Loucy (cell line): ENCODE data around the gene NKG7.

ENCODE experiments used
- H2AFZ ChIP-seq: fragments of 200-600 bp; sonication (generic); 2 replicates; pipeline ENCODE4 v1.6.0; 2016; ENCODE audit warnings: antibody characterized with exemption, mild to moderate bottlenecking, low read length, moderate library complexity
- H3F3A ChIP-seq: fragments of 200-600 bp; 2 replicates; pipeline ENCODE4 v1.6.0; 2016; ENCODE audit warnings: antibody characterized with exemption, low read depth, mild to moderate bottlenecking
- H3K27me3 ChIP-seq: fragments of 200-600 bp; sonication (generic); 2 replicates; pipeline ENCODE4 v1.6.1; 2014; ENCODE audit warnings: low read length, mild to moderate bottlenecking; ENCODE audit not compliant: insufficient read depth, poor library complexity, severe bottlenecking
- H3K36me3 ChIP-seq: fragments of 200-600 bp; sonication (generic); 2 replicates; pipeline ENCODE4 v1.6.1; 2016; ENCODE audit warnings: low read length; ENCODE audit not compliant: insufficient read depth
- H3K4me1 ChIP-seq: fragments of 200-600 bp; sonication (generic); 2 replicates; pipeline ENCODE4 v1.5.1; 2014; ENCODE audit warnings: low read length, mild to moderate bottlenecking; ENCODE audit not compliant: insufficient read depth, poor library complexity, severe bottlenecking
- H3K4me2 ChIP-seq: fragments of 200-600 bp; sonication (generic); 2 replicates; pipeline ENCODE4 v1.6.0; 2014; ENCODE audit warnings: antibody characterized with exemption, low read length, low read depth, mild to moderate bottlenecking; ENCODE audit not compliant: poor library complexity, severe bottlenecking
- H3K4me3 ChIP-seq: fragments of 200-600 bp; sonication (generic); 2 replicates; pipeline ENCODE4 v1.5.1; 2014; ENCODE audit warnings: low read length, mild to moderate bottlenecking, mixed read lengths; ENCODE audit not compliant: poor library complexity, severe bottlenecking
- H3K79me2 ChIP-seq: fragments of 200-600 bp; sonication (generic); 2 replicates; pipeline ENCODE4 v1.6.1; 2014; ENCODE audit warnings: low read length; ENCODE audit not compliant: insufficient read depth
- H3K9ac ChIP-seq: fragments of 200-600 bp; sonication (generic); 2 replicates; pipeline ENCODE4 v1.6.0; 2014; ENCODE audit warnings: mild to moderate bottlenecking, low read depth, low read length, moderate library complexity; ENCODE audit not compliant: poor library complexity, severe bottlenecking
- H3K9me2 ChIP-seq: fragments of 200-600 bp; sonication (generic); replicated peaks from 2 replicates; pipeline ENCODE4 v1.6.1; 2016; ENCODE audit warnings: low read depth, low read length, mixed read lengths
- H3K9me3 ChIP-seq: fragments of 200-600 bp; sonication (generic); 2 replicates; pipeline ENCODE4 v1.6.1; 2014; ENCODE audit warnings: mild to moderate bottlenecking, antibody characterized with exemption, low read length, low read depth; ENCODE audit not compliant: insufficient read depth
- H4K20me1 ChIP-seq: fragments of 200-600 bp; sonication (generic); 2 replicates; pipeline ENCODE4 v1.6.0; 2014; ENCODE audit warnings: antibody characterized with exemption, low read length, mild to moderate bottlenecking; ENCODE audit not compliant: insufficient read depth, poor library complexity, severe bottlenecking
- EZH2phosphoT487 ChIP-seq: fragments of 200-600 bp; IDR thresholded peaks from 2 replicates; pipeline ENCODE4 v1.6.1; 2018; ENCODE audit warnings: antibody characterized with exemption, mild to moderate bottlenecking, moderate library complexity, borderline replicate concordance
- TF ChIP-seq, protein P1 (sequence below): fragments of 200-600 bp; sonication (generic); conservative IDR thresholded peaks from 2 replicates; pipeline ENCODE4 v1.5.1; 2014; ENCODE audit warnings: mild to moderate bottlenecking, antibody characterized with exemption, low read length

The NKG7 gene

DNA sequence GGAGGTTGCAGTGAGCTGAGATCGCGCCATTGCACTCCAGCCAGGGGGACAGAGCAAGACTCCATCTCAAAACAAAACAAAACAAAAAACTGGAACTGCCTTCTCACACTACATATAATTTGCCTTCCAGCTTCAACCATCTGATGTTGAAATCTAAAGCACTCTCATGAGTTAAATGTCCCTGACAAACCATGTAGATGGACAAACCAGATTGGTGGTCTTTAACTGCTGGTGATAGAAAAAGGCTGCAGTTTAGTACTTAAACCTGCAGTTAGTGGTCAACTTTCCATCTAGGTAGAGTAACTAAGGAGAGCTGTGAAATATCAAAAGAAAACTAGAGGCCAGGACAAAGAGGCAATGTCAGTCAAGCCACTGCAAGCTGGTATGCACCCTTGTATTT, 23.7 kb upstream of the NKG7 start:
- peak overlapping the region; percentile 11 for H3K9ac ChIP-seq
- no peaks in the 10 kb centered on the region for H3K9me2 ChIP-seq
- H2AFZ ChIP-seq = no peak overlapping the region
- peaks cover 12% of the 10 kb centered on the region for H3K79me2 ChIP-seq
- H3F3A ChIP-seq = 0 out of 2 replicates have a peak, but pooled peaks cover 4% of the 10 kb centered on the region
- TF ChIP-seq, protein P1, sequence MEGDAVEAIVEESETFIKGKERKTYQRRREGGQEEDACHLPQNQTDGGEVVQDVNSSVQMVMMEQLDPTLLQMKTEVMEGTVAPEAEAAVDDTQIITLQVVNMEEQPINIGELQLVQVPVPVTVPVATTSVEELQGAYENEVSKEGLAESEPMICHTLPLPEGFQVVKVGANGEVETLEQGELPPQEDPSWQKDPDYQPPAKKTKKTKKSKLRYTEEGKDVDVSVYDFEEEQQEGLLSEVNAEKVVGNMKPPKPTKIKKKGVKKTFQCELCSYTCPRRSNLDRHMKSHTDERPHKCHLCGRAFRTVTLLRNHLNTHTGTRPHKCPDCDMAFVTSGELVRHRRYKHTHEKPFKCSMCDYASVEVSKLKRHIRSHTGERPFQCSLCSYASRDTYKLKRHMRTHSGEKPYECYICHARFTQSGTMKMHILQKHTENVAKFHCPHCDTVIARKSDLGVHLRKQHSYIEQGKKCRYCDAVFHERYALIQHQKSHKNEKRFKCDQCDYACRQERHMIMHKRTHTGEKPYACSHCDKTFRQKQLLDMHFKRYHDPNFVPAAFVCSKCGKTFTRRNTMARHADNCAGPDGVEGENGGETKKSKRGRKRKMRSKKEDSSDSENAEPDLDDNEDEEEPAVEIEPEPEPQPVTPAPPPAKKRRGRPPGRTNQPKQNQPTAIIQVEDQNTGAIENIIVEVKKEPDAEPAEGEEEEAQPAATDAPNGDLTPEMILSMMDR = no peak
- no peak for TF ChIP-seq EZH2phosphoT487
- no peaks in the 10 kb centered on the region for H3K36me3 ChIP-seq
- no peaks in the 10 kb centered on the region for H3K27me3 ChIP-seq
- no peaks in the 10 kb centered on the region for H4K20me1 ChIP-seq
- H3K4me1 ChIP-seq = peaks cover 40% of the 10 kb centered on the region
- peak overlapping the region; percentile 8 for H3K4me2 ChIP-seq
- H3K9me3 ChIP-seq = no peaks in the 10 kb centered on the region
- H3K4me3 ChIP-seq = no peak overlapping the region

DNA sequence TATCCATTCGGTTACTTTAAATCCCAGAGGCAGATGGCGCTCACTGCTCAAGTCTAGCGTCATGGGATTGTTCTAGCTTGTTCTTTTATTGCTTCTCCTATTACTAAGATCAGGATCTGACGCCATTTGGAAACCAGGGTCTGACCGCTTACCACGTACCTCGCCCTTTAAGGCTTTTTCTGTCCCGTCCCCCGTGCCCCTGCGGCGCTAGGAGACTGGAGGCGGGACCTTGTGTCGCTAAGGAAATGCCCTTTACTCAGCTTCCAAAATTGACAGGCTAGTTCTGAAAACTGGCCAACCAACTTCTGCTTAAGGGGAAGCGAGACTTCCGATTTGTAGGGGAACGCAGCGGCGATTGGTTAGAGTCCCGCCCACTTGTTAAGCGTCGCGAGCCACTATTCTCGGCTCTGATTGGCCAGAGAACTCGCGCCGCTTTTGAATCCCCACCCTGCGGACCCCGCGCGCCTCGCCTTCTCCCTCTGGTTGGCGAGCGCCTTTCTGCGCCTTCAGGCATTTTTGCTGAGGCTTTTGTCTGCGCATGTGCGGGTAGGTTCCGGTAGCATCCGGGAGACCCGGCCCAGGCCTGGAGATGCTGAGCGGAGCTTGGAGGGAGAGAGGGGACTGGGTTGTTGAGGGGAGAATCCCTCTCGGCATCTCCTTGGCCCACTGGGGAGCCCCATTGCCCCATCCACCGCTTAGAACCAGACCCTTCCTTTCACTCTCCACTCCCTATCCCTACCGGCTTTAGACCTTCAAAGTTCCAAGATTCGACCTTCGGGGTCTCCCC, 21.8 kb upstream of the NKG7 start:
- TF ChIP-seq, protein P1 = 0 out of 2 replicates have a peak, but pooled peaks have one; percentile 2
- TF ChIP-seq EZH2phosphoT487 = no peak
- peak overlapping the region; percentile 83 for H3K4me2 ChIP-seq

DNA sequence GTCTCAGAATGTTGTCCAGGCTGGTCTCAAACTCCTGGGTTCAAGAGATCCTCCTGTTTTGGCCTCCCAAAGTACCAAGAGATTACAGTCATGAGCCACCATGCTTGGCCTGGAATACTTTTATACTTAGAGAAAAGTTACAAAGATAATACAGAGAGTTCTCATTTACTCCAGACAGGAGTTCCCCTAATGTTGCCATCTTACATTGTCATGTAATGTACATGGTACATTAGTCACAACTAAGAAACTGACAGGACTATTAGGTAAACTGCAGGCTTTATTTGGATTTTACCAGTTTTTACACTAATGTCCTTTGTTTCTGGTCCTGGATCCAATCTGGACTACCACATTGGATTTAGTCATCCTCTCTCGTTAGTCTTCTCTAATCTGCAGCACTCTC, 20.2 kb upstream of the NKG7 start:
- no peaks in the 10 kb centered on the region for H3K36me3 ChIP-seq
- H3K27me3 ChIP-seq = no peaks in the 10 kb centered on the region
- no peak overlapping the region for H3K4me3 ChIP-seq
- H3K9me2 ChIP-seq = no peaks in the 10 kb centered on the region
- H3K79me2 ChIP-seq = peaks cover 12% of the 10 kb centered on the region
- no peaks in the 10 kb centered on the region for H4K20me1 ChIP-seq
- TF ChIP-seq, protein P1 = no peak
- no peak for TF ChIP-seq EZH2phosphoT487
- 0 out of 2 replicates have a peak, but pooled peaks cover 4% of the 10 kb centered on the region for H3F3A ChIP-seq
- H3K9ac ChIP-seq = no peak overlapping the region
- H3K4me2 ChIP-seq = no peak overlapping the region
- H2AFZ ChIP-seq = no peak overlapping the region
- H3K4me1 ChIP-seq = peaks cover 19% of the 10 kb centered on the region
- H3K9me3 ChIP-seq = no peaks in the 10 kb centered on the region

More for the DNA sequence above, 21.8 kb upstream of the NKG7 start:
- Histone ChIP-seq H3K27me3 (no peaks in the 10 kb centered on the region), H3K4me1 (peaks cover 23% of the 10 kb centered on the region), H3K36me3 (no peaks in the 10 kb centered on the region), H3K9ac (peak overlapping the region; percentile 99), H3F3A (0 out of 2 replicates have a peak, but pooled peaks cover 4% of the 10 kb centered on the region), H3K4me3 (peak overlapping the region; percentile 88), H2AFZ (peak overlapping the region; percentile 68), H3K79me2 (peaks cover 12% of the 10 kb centered on the region), H3K9me3 (no peaks in the 10 kb centered on the region), H4K20me1 (no peaks in the 10 kb centered on the region), H3K9me2 (no peaks in the 10 kb centered on the region)
